AG04449 (cell line): ENCODE results near the gene PPP5C.
A peak's percentile ranks its signal among the peaks of the same experiment; 100 is the strongest.

Experiments
- CTCF ChIA-PET: fragments of 350-600 bp; formaldehyde crosslinking; extraction: SDS; loops from one replicate; lab custom pipeline; 2021; ENCODE audit warnings: antibody characterized with exemption; lab: Yijun Ruan, JAX
- POLR2A ChIA-PET: fragments of 400-600, 350-600 bp; formaldehyde crosslinking; extraction: SDS; loops from one replicate; lab custom pipeline; 2020; ENCODE audit warnings: antibody characterized with exemption, inconsistent platforms; lab: Yijun Ruan, JAX
- DNase-seq: peaks from one replicate; pipeline ENCODE4 v3.0.0-alpha.2; 2010; ENCODE audit warnings: low read depth, low spot score
- H3K4me3 ChIP-seq: 2 replicates; pipeline ENCODE4 v1.5.1; 2011; ENCODE audit warnings: low read depth, mild to moderate bottlenecking, control low read depth, low read length
- TF ChIP-seq, protein P1 (sequence below): IDR thresholded peaks from one replicate; pipeline ENCODE4 v1.5.1; 2011; ENCODE audit warnings: mild to moderate bottlenecking, moderate library complexity, low read length, control low read depth, inconsistent platforms; ENCODE audit not compliant: insufficient read depth; ENCODE audit errors: missing control alignments

PPP5C gene

DNA sequence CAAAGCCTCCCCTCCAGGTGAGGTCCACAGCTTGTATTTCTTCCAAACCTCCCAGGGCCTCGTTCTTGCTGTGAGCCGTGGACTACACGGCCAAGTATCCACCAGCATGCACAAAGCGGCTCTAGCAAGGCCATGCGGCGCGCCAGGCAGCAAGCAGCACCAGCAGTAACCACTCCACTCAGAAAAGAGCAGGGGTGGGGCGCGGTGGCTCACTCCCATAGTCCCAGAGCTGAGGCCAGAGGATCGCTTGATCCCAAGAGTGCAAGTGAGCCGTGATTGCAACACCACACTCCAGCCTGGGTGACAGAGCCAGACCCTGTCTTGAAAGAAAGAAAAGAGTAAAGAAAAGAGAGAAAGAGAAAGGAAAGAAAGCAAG lies 61.8 kb downstream of the PPP5C start:
- CTCF ChIA-PET, result interaction anchor here (0.9 to 10.8 kb wide), 6 partner anchors 8 to 136 kb away, joined by 3 to 257 read pairs (median 14); no protein-coding TSS in a partner anchor
- no peak for DNase-seq
- POLR2A ChIA-PET, result interaction anchor here (0.7 kb wide), 1 partner anchor 65 kb away, joined by 4 read pairs; no protein-coding TSS in a partner anchor
- H3K4me3 ChIP-seq, result 0 out of 2 replicates have a peak overlapping the region, but pooled peaks have one; percentile 20
- TF ChIP-seq, protein P1, sequence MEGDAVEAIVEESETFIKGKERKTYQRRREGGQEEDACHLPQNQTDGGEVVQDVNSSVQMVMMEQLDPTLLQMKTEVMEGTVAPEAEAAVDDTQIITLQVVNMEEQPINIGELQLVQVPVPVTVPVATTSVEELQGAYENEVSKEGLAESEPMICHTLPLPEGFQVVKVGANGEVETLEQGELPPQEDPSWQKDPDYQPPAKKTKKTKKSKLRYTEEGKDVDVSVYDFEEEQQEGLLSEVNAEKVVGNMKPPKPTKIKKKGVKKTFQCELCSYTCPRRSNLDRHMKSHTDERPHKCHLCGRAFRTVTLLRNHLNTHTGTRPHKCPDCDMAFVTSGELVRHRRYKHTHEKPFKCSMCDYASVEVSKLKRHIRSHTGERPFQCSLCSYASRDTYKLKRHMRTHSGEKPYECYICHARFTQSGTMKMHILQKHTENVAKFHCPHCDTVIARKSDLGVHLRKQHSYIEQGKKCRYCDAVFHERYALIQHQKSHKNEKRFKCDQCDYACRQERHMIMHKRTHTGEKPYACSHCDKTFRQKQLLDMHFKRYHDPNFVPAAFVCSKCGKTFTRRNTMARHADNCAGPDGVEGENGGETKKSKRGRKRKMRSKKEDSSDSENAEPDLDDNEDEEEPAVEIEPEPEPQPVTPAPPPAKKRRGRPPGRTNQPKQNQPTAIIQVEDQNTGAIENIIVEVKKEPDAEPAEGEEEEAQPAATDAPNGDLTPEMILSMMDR, result no peak

DNA sequence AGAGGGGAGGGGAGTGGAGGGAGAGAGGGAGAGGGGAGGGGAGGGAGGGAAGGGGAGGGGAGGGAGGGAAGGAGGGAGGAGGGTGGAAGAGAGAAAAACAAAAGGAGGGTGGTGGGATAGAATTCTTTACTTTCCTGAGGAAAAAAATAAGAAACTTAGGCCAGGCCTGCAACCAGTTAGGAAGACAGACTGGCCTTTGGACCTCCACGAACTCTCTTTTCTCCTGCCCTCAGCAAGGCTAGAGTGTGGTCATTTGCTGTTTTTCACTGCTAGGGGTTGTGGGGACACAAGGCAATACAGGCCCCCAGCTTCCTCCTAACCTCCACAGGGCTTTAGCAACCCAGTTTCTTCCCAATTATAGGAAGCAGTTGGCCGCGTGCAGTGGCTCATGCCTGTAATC lies 62.3 kb downstream of the PPP5C start:
- POLR2A ChIA-PET, result no interaction called here
- TF ChIP-seq, protein P1, result no peak
- no peak overlapping the region for H3K4me3 ChIP-seq
- CTCF ChIA-PET, result interaction anchor here (1.8 to 10.8 kb wide), 4 partner anchors 8 to 80 kb away, joined by 6 to 257 read pairs (median 24); no protein-coding TSS in a partner anchor
- no peak for DNase-seq

DNA sequence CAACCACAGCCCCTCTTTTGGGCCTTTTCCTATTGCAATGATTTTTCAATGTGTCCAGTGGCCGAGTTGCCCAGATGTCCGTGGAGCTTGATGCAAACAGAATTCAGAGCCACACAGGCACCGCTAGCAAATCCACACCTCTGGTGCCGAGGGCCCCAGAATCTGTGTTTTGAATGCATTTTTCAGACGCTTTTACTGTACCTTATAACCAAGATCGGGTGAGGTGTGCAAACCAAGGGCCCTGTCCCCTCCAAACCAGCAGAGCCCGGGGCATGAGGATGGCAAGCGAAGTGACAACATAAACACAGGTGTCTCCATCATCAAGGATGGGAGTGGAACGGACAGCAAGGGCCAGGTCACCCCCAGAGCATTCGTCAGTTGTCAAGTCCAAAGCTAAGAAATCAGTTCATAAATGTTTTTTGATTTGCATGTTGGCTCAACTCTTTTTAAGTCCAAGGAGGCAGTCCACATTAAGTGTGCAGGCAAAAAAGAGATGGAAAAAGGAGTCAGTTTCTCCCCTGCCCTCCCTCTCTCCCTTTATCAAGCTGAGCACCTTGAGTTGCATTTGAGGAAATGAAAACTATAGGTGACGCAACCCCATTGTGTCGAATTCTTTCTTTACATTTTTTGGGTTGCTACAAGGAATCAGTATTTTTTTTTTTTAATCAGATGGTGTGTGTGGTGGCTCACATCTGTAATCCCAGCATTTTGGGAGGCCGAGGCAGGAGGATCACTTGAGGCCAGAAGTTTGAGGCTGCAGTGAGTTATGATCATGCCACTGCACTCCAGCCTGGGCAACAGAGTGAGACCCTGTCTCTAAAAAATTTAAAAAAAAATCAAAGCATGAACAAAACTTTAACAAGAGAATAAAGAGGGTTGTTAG lies 63.6 kb downstream of the PPP5C start:
- ChIA-PET CTCF (interaction anchor here (0.6 to 3.7 kb wide), 7 partner anchors 10 to 344 kb away, joined by 3 to 28 read pairs (median 5); no protein-coding TSS in a partner anchor), POLR2A (no interaction called here)
- peak overlapping the region; percentile 76 for H3K4me3 ChIP-seq
- TF ChIP-seq, protein P1, result no peak
- DNase-seq, result no peak

DNA sequence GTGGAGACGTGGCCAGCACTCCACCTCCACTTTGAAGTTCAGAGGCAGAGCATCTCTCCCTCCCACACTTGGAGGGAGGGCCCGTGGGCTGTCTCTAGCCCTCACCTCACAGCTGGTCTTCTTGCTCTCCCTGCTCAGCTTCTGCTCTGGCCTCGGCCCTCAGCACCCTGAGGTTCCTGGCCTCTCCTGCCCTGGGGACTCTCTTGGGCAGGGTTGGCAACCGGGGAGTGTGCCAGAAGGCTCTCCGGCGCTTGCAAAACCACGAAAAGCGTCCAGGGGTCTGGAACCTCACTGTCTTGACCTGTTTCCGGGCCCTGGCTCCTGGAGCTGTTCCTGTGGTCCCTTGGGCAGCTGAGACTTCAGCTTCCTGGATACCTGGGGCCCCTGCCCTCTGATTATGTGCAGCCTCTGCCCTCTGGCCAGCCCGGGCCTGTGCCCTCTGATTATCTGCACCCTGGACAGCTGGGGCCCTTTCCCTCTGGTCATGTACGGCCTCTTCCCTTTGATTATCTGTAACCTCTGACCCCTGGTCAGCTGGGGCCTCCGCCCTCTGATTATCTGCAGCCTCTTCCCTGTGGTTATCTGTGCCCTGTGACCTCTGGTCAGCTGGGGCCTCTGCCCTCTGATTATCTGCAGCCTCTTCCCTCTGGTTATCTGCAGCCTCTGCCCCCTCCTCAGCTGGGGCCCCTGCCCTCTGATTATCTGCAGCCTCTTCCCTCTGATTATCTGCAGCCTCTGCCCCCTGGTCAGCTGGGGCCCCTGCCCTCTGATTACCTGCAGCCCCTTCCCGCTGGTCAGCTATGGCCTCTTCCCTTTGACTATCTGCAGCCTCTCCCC lies 64.4 kb downstream of the PPP5C start:
- H3K4me3 ChIP-seq, result peak overlapping the region; percentile 76
- TF ChIP-seq, protein P1, result no peak
- POLR2A ChIA-PET, result no interaction called here
- no peak for DNase-seq
- CTCF ChIA-PET, result interaction anchor here (0.9 to 3.7 kb wide), 7 partner anchors 10 to 79 kb away, joined by 3 to 28 read pairs (median 5); no protein-coding TSS in a partner anchor

DNA sequence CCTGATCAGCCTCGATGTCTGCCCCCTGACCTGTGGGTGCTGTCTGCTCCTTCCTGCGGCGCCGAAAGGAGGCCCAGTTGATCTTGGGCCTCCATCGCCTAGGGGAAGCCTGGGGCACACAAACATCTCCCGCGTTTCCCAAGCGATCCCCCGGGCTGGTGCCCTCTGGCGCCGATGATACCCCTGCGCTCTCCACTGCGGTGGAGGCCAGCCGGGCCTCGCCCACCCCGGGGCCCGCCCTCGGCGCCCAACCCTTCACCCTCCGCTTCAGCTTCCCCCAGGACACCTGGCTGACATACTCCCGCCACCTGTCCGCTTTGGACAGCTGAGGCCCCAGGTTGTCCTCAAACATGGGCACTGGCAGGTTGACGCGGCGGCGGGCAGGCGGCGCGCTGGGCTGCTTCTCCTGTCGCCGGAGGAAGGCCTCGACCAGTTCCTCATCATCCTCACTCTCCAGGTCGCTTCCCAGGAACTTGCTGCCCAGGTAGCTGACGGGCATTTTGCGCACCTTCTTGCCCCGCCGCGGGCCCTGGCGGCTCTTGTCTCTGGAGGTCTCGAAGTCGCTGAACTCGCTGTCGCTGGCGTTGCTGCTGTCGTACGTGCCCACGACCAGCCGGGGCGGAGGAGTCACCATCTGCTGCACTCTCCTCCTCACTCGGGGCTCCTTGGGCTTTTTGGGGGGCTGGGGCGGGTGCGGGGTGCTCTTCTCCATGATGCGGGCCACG lies 65.2 kb downstream of the PPP5C start:
- CTCF ChIA-PET, result interaction anchor here (0.9 to 3.7 kb wide), 6 partner anchors 11 to 75 kb away, joined by 3 to 28 read pairs (median 4); no protein-coding TSS in a partner anchor
- H3K4me3 ChIP-seq, result peak overlapping the region; percentile 76
- POLR2A ChIA-PET, result no interaction called here
- TF ChIP-seq, protein P1, result no peak
- no peak for DNase-seq
